Measurements from ENCODE around the gene ATP10D. TPM values are rescaled to one million over a fixed set of nuclear protein-coding genes. Genes with fewer than 3 reads are reported as not detected.
"Not testable (repeated sequence)": the region's sequence is repeated elsewhere in the genome, so short reads cannot be mapped to it uniquely, and the experiment has no call there.

The ATP10D gene
- total RNA-seq, 1 experiment from 2014 or later, result 0.84 TPM

GRCh38 chr4:47485768-47486167 lies 693 bp downstream of the ATP10D start:
- Histone ChIP-seq H3K4me1 (ENCODE audit: insufficient read depth, low read length) (peaks cover 11% of the 10 kb centered on the region), H3K27me3 (ENCODE audit: low read length) (no peaks in the 10 kb centered on the region), H3K9me3 (ENCODE audit: low read length) (no peaks in the 10 kb centered on the region), H3K79me2 (ENCODE audit: low read length) (no peaks in the 10 kb centered on the region), H3F3A (ENCODE audit: low read length, unreplicated experiment) (no peaks in the 10 kb centered on the region), H2AFZ (ENCODE audit: low read length) (peak overlapping the region; percentile 93), H3K4me2 (ENCODE audit: low read length) (peak overlapping the region; percentile 95), H3K27ac (ENCODE audit: low read length) (no peak overlapping the region; the same call in 1 of the 2 replicates), H4K20me1 (ENCODE audit: low read length) (no peaks in the 10 kb centered on the region), H3K36me3 (ENCODE audit: low read depth, low read length) (no peaks in the 10 kb centered on the region), H3K9ac (ENCODE audit: low read length) (peak overlapping the region; percentile 61), H3K4me3 (ENCODE audit: low read length) (peak overlapping the region; percentile 79), H3K9me2 (replicated peaks; ENCODE audit: low read length) (no peaks in the 10 kb centered on the region)
- TF ChIP-seq EZH2phosphoT487 (IDR thresholded peaks at IDR 0.05; ENCODE audit: borderline replicate concordance, low read length) (no peak), CTCF (conservative IDR thresholded peaks at IDR 0.05; ENCODE audit: low read depth, low read length) (no peak), EZH2 (IDR thresholded peaks at IDR 0.05; ENCODE audit: low read length, unreplicated experiment) (no peak)
- no peak for DNase-seq
- ChIA-PET CTCF (interaction anchor here (0.6 kb wide), 2 partner anchors 23 to 448 kb away, joined by 3 read pairs; no protein-coding TSS in a partner anchor), POLR2A (ENCODE audit: unreplicated experiment) (no interaction called here)
- no peak for ATAC-seq
- intact Hi-C loops (cut with micrococcal nuclease), result loop anchor here (1.0 kb wide), 2 partner anchors 22 to 79 kb away; partner anchors contain the start of gene COMMD8
- no TSS peak for BruUV-seq (replicated peaks)

- no peak for TF ChIP-seq EZH2phosphoT487 (IDR thresholded peaks at IDR 0.05; ENCODE audit: borderline replicate concordance, low read length)
- no peak for TF ChIP-seq CTCF (conservative IDR thresholded peaks at IDR 0.05; ENCODE audit: low read depth, low read length)
- no peak for TF ChIP-seq EZH2 (IDR thresholded peaks at IDR 0.05; ENCODE audit: low read length, unreplicated experiment)
These were observed 1.2 kb downstream of the ATP10D start for GRCh38 chr4:47486231-47486673.

GRCh38 chr4:47486727-47487126 lies 1.7 kb downstream of the ATP10D start:
- H3K4me1 ChIP-seq (ENCODE audit: insufficient read depth, low read length), result peaks cover 11% of the 10 kb centered on the region
- H3K27ac ChIP-seq (ENCODE audit: low read length); ATAC-seq; BruUV-seq (replicated peaks); CTCF ChIA-PET; H3K27me3 ChIP-seq (ENCODE audit: low read length); H3K4me3 ChIP-seq (ENCODE audit: low read length); POLR2A ChIA-PET (ENCODE audit: unreplicated experiment); H4K20me1 ChIP-seq (ENCODE audit: low read length); H2AFZ ChIP-seq (ENCODE audit: low read length); H3K79me2 ChIP-seq (ENCODE audit: low read length); H3K36me3 ChIP-seq (ENCODE audit: low read depth, low read length); DNase-seq; H3K9ac ChIP-seq (ENCODE audit: low read length); H3K9me2 ChIP-seq (replicated peaks; ENCODE audit: low read length); intact Hi-C loops (cut with micrococcal nuclease); H3K9me3 ChIP-seq (ENCODE audit: low read length); H3F3A ChIP-seq (ENCODE audit: low read length, unreplicated experiment): not testable (repeated sequence)
- H3K4me2 ChIP-seq (ENCODE audit: low read length), result peak overlapping the region; percentile 95

More at GRCh38 chr4:47486231-47486673, 1.2 kb downstream of the ATP10D start:
- ATAC-seq, result no peak
- H3K36me3 ChIP-seq (ENCODE audit: low read depth, low read length), result no peaks in the 10 kb centered on the region
- H3K79me2 ChIP-seq (ENCODE audit: low read length), result no peaks in the 10 kb centered on the region
- intact Hi-C loops (cut with micrococcal nuclease), result no loop called here
- peaks cover 11% of the 10 kb centered on the region for H3K4me1 ChIP-seq (ENCODE audit: insufficient read depth, low read length)
- peak overlapping the region; percentile 93 for H2AFZ ChIP-seq (ENCODE audit: low read length)
- H3K9me3 ChIP-seq (ENCODE audit: low read length), result no peaks in the 10 kb centered on the region
- no peaks in the 10 kb centered on the region for H3K9me2 ChIP-seq (replicated peaks; ENCODE audit: low read length)
- no peak for DNase-seq
- peak overlapping the region; percentile 79 for H3K4me3 ChIP-seq (ENCODE audit: low read length)
- no TSS peak for BruUV-seq (replicated peaks)
- H4K20me1 ChIP-seq (ENCODE audit: low read length), result no peaks in the 10 kb centered on the region
- peak overlapping the region; percentile 95 for H3K4me2 ChIP-seq (ENCODE audit: low read length)
- H3K9ac ChIP-seq (ENCODE audit: low read length), result peak overlapping the region; percentile 61; the same call in 1 of the 2 replicates
- POLR2A ChIA-PET (ENCODE audit: unreplicated experiment), result no interaction called here
- H3K27ac ChIP-seq (ENCODE audit: low read length), result no peak overlapping the region
- no peaks in the 10 kb centered on the region for H3K27me3 ChIP-seq (ENCODE audit: low read length)
- CTCF ChIA-PET, result interaction anchor here (0.6 kb wide), 1 partner anchor 447 kb away, joined by 3 read pairs; no protein-coding TSS in a partner anchor
- no peaks in the 10 kb centered on the region for H3F3A ChIP-seq (ENCODE audit: low read length, unreplicated experiment)
